SJCRH30 (cell line): ENCODE data around the gene CSF1. TPM values are rescaled to one million over a fixed set of nuclear protein-coding genes. Genes with fewer than 3 reads are reported as not detected.

Source experiments
- DNase-seq, 2 experiments: peaks; one replicate each; pipeline ENCODE4 v3.0.0-alpha.2; 2015 to 2020
- H3K27ac ChIP-seq: fragments of 250-450 bp; sonication (Bioruptor Pico); 2 replicates; pipeline ENCODE4 v1.5.1; 2020; ENCODE audit warnings: mild to moderate bottlenecking, moderate library complexity
- H3K27me3 ChIP-seq: fragments of 250-450 bp; sonication (Bioruptor Pico); 2 replicates; pipeline ENCODE4 v1.5.1; 2020; ENCODE audit warnings: mild to moderate bottlenecking, moderate library complexity
- H3K36me3 ChIP-seq: fragments of 250-450 bp; sonication (Bioruptor Pico); 2 replicates; pipeline ENCODE4 v1.5.1; 2020; ENCODE audit warnings: mild to moderate bottlenecking, moderate library complexity
- H3K4me1 ChIP-seq: fragments of 250-450 bp; sonication (Bioruptor Pico); 2 replicates; pipeline ENCODE4 v1.5.1; 2020; ENCODE audit warnings: mild to moderate bottlenecking, moderate library complexity
- H3K4me3 ChIP-seq: fragments of 250-450 bp; sonication (Bioruptor Pico); 2 replicates; pipeline ENCODE4 v1.5.1; 2020; ENCODE audit warnings: mild to moderate bottlenecking, moderate library complexity
- H3K9me3 ChIP-seq: fragments of 250-450 bp; sonication (Bioruptor Pico); replicated peaks from 2 replicates; pipeline ENCODE4 v1.5.1; 2020; ENCODE audit warnings: mild to moderate bottlenecking, moderate library complexity
- total RNA-seq: library from RNA; depleted of rRNA; stranded (reverse); fragments of >200 nt; shearing (Covaris generic); gene quantifications from 2 replicates; pipeline ENCODE4 v1.2.3, GENCODE V29; 2014

Gene CSF1
- total RNA-seq, 1 experiment from 2014 or later: 0.77 TPM

- no peak overlapping the region for H3K4me3 ChIP-seq
These were observed 7.2 kb upstream of the CSF1 start for GRCh38 chr1:109903376-109903930.

DNA sequence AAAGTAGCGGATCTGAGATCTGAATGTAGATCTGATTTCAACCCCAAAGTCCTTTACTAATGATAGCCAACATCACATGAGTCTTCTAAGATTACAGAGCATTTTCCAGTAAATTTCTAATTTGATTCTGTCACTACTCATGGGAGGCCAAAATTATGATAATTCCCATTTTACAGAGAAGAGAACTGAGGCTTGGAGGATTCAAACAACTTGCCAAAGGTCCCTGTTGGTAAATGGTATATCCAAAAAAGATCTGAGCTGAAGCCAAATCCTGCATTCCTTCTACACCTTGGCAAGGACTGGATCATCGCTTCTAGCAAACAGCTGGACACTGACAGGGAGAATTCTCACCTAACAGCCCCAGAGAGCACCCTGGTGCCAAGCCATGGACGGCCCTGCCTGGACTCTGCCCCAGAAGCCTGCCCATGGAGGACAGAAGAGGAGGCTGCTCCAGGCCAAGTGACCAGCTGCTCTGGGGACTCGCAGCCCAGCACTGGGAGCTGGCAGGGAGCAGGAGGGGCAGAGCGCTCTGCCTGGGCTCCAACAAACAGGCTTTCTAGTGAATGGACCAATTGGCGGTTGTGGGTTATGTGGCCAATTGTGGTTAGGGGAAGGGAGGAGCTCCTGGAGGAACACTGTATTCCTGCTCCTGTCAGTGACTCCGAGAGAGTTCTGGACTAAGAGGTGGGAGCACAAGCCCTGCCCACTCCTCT lies 6.4 kb upstream of the CSF1 start:
- no peak overlapping the region for H3K4me3 ChIP-seq
- no peak overlapping the region for H3K27ac ChIP-seq
- peak in 1 of 2 experiments; percentile 49 for DNase-seq
- H3K27me3 ChIP-seq: no peaks in the 10 kb centered on the region
- no peaks in the 10 kb centered on the region for H3K36me3 ChIP-seq
- no peaks in the 10 kb centered on the region for H3K9me3 ChIP-seq
- 0 out of 2 replicates have a peak, but pooled peaks cover 7% of the 10 kb centered on the region for H3K4me1 ChIP-seq

More at GRCh38 chr1:109903376-109903930, 7.2 kb upstream of the CSF1 start:
- Histone ChIP-seq H3K4me1 (0 out of 2 replicates have a peak, but pooled peaks cover 5% of the 10 kb centered on the region), H3K27ac (no peak overlapping the region), H3K36me3 (no peaks in the 10 kb centered on the region), H3K9me3 (no peaks in the 10 kb centered on the region), H3K27me3 (no peaks in the 10 kb centered on the region)
- no peak for DNase-seq

DNA sequence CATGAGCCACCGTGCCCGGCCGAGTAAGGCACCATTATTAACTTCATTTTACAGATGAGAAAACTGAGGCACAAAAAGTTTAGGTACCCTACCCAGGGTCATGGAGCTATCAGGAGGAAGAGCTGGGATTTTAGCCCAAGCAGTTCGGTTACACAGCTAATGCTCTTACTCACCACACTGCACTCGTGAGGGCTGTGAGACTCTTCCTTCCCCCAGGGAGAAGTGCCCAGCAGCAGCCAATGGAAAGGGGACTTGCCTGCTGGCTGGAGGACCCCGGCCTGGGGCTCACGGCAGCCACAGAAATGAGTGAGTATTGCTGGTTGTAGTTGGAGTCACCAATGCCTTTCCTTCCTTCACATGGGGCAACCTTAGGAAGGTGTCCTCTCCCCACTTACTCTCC lies 5.2 kb upstream of the CSF1 start:
- H3K4me3 ChIP-seq: no peak overlapping the region
- no peaks in the 10 kb centered on the region for H3K9me3 ChIP-seq
- no peaks in the 10 kb centered on the region for H3K36me3 ChIP-seq
- H3K27me3 ChIP-seq: peaks cover 6% of the 10 kb centered on the region; the same call in 1 of the 2 replicates
- no peak overlapping the region for H3K27ac ChIP-seq
- peaks cover 7% of the 10 kb centered on the region; the same call in 1 of the 2 replicates for H3K4me1 ChIP-seq
- DNase-seq: no peak

DNA sequence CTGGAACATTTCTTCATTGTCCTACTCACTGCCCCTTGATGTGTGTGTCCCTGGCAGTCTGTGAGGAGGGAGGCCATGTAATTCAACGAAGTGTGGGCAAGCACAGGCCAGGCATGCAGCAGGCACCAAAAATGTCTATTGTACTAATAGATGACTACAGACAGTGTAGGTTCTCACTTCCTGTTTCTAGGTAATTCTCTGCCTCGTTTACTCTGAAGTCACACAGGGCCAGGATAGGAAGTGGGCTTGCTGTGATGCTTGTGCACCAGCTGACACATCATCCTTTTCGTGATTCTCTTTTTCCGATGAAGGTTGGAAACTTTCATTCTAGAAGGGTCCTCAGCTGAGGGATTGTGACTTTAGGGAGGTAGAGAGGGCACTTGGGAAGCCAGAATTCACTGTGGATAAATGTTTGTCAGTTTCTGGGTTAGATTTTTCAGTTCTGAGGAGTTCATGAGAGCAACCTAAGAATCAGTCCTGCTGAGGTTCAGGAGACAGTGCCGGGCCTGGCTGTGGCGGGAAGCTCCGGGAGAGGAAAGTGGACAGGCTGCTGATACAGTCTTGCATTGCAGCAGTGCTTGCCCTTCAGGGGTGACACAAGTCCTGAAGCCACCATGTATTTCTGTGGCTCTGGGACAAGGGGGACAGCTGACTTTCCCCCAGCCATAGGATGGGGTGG lies 4.3 kb upstream of the CSF1 start:
- peaks cover 7% of the 10 kb centered on the region; the same call in 1 of the 2 replicates for H3K4me1 ChIP-seq
- no peak overlapping the region for H3K4me3 ChIP-seq
- peaks cover 8% of the 10 kb centered on the region for H3K27me3 ChIP-seq
- no peaks in the 10 kb centered on the region for H3K36me3 ChIP-seq
- no peak overlapping the region for H3K27ac ChIP-seq
- H3K9me3 ChIP-seq: no peaks in the 10 kb centered on the region
- no peak for DNase-seq

GRCh38 chr1:109906839-109907180 lies 3.8 kb upstream of the CSF1 start:
- Histone ChIP-seq H3K4me3 (no peak overlapping the region), H3K4me1 (peaks cover 7% of the 10 kb centered on the region; the same call in 1 of the 2 replicates), H3K27me3 (peaks cover 13% of the 10 kb centered on the region), H3K36me3 (no peaks in the 10 kb centered on the region), H3K9me3 (no peaks in the 10 kb centered on the region), H3K27ac (no peak overlapping the region)
- DNase-seq: no peak

DNA sequence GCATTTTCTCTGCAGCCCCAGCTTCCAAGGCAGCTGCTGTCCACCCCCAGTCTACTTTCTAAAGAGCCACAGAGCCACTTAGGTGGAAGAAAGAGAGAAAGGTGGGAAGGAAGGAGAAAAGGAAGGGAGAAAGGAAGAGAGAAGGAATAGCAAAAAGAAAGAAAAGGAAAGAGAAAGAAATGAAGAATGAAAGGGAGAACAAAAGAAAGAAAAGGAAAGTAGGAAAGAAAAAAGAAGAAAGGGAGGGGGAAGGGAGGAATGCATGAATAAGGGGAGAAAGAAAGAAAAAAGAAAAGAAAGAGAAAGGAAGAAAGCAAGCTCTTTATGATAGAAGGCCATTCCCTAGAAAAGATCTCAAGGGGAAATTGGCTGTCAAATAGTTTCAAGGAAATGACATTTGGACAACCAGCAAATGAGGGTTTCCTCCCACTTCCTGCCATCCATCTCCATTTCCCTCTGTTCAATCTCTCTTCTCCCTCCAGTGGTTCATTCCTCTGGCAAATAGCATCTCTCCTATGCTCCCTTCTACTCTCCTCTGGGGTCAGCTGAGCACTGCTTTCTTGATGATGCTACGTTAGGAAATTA lies 3.4 kb upstream of the CSF1 start:
- Histone ChIP-seq H3K36me3 (no peaks in the 10 kb centered on the region), H3K27me3 (peaks cover 18% of the 10 kb centered on the region), H3K9me3 (no peaks in the 10 kb centered on the region), H3K4me3 (no peak overlapping the region), H3K27ac (no peak overlapping the region), H3K4me1 (peaks cover 7% of the 10 kb centered on the region; the same call in 1 of the 2 replicates)
- no peak for DNase-seq

GRCh38 chr1:109908836-109909235 lies 1.8 kb upstream of the CSF1 start:
- Histone ChIP-seq H3K36me3 (no peaks in the 10 kb centered on the region), H3K27ac (no peak overlapping the region)
- DNase-seq: no peak

GRCh38 chr1:109909561-109909960 lies 1.1 kb upstream of the CSF1 start:
- no peak overlapping the region for H3K27ac ChIP-seq
- H3K4me1 ChIP-seq: peaks cover 7% of the 10 kb centered on the region; the same call in 1 of the 2 replicates
- no peaks in the 10 kb centered on the region for H3K36me3 ChIP-seq
- H3K4me3 ChIP-seq: no peak overlapping the region
- DNase-seq: no peak
- no peaks in the 10 kb centered on the region for H3K9me3 ChIP-seq
- peaks cover 24% of the 10 kb centered on the region for H3K27me3 ChIP-seq

More at GRCh38 chr1:109908836-109909235, 1.8 kb upstream of the CSF1 start:
- Histone ChIP-seq H3K4me1 (peaks cover 7% of the 10 kb centered on the region; the same call in 1 of the 2 replicates), H3K4me3 (no peak overlapping the region), H3K9me3 (no peaks in the 10 kb centered on the region), H3K27me3 (peaks cover 24% of the 10 kb centered on the region)

GRCh38 chr1:109910963-109911798 lies 532 bp downstream of the CSF1 start:
- peak overlapping the region; percentile 59 for H3K4me3 ChIP-seq
- no peaks in the 10 kb centered on the region for H3K36me3 ChIP-seq
- H3K4me1 ChIP-seq: peaks cover 7% of the 10 kb centered on the region; the same call in 1 of the 2 replicates
- H3K27ac ChIP-seq: no peak overlapping the region
- H3K9me3 ChIP-seq: no peaks in the 10 kb centered on the region
- peaks cover 24% of the 10 kb centered on the region for H3K27me3 ChIP-seq
- no peak for DNase-seq

DNA sequence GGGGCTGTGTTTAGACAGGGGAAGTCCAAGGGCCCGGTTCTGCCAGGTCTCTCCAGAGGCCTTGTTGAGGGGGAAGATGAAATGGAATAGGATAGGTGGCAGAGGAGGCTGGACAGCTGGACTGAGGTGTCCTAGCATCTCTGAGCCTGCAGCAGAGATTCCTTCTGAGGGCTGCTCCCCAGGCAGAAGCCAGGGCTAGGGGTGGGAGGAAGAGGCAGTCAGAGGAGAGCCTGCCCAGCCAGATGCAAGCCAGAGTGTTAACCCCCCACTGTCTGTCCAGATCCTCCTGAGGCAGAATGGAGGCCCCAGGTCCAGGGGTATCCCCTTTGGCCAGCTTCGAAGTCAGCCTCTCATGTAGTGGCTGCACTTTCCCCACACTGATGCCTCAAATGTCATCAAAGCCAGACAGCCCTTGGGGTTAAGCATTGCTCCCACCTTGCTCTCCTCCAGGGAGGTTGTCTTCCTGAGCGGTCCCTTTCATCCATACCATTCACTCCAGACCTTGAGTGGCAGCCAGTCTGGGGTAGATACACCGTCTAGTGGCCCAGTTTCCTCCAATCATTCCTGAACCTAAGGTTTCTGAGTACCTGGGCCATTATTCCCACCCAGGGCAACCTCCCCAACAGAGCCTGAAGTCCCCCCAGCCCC lies 1.7 kb downstream of the CSF1 start:
- no peak for DNase-seq
- H3K36me3 ChIP-seq: no peaks in the 10 kb centered on the region
- H3K27ac ChIP-seq: no peak overlapping the region

DNA sequence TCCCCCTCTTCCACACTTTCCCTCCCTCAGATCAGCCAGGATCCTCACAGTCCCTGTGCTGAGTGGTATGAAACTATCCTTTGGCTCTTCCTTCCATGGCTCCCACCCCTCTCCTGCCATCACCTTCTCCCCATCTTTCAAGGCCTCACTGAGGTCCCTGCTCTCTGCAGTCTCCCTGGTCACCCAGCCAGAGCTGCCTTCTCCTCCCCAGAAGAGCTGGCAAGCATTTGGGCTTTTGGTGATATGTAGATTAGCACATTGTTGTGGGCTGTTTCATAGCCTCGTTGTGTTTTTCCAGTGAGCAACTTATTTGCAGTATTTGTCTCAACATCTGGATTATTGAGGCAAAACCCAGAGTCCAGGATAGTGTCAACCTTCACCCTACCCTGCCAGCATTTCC lies 2.2 kb downstream of the CSF1 start:
- DNase-seq: no peak
- no peak overlapping the region for H3K27ac ChIP-seq
- H3K27me3 ChIP-seq: peaks cover 24% of the 10 kb centered on the region
- H3K4me1 ChIP-seq: peaks cover 6% of the 10 kb centered on the region; the same call in 1 of the 2 replicates
- no peaks in the 10 kb centered on the region for H3K9me3 ChIP-seq
- H3K4me3 ChIP-seq: no peak overlapping the region
- no peaks in the 10 kb centered on the region for H3K36me3 ChIP-seq

More for the DNA sequence above, 1.7 kb downstream of the CSF1 start:
- H3K4me1 ChIP-seq: peaks cover 7% of the 10 kb centered on the region; the same call in 1 of the 2 replicates
- no peak overlapping the region for H3K4me3 ChIP-seq
- H3K27me3 ChIP-seq: peaks cover 24% of the 10 kb centered on the region
- no peaks in the 10 kb centered on the region for H3K9me3 ChIP-seq

DNA sequence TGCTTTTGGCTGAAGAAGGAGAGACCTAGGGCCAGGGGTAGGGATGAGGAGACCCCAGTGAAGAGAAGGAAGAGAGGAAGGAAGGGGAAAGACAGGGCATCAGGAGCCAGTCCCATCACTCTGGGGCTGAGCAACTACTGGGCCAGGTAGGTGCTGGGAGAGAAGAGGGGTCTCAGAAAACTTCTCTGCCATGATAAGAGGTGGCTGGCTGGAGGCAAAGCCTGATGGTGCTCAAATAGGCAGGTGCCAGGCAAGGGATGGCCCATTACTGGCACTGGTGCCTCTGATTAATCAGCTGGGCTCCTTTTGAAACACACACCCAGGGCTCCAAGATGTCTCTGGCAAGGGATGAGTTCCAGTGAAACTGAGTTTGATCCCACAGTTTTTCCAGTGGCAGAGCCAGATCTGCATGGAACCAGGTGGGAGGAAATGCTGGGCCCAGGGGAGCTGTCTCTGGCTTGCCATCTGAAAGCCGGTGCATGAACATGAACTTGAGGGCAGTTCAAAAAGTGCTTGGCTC lies 2.8 kb downstream of the CSF1 start:
- Histone ChIP-seq H3K36me3 (no peaks in the 10 kb centered on the region), H3K4me3 (no peak overlapping the region), H3K9me3 (no peaks in the 10 kb centered on the region), H3K4me1 (peaks cover 2% of the 10 kb centered on the region; the same call in 1 of the 2 replicates), H3K27ac (no peak overlapping the region), H3K27me3 (peaks cover 24% of the 10 kb centered on the region)
- DNase-seq: no peak

DNA sequence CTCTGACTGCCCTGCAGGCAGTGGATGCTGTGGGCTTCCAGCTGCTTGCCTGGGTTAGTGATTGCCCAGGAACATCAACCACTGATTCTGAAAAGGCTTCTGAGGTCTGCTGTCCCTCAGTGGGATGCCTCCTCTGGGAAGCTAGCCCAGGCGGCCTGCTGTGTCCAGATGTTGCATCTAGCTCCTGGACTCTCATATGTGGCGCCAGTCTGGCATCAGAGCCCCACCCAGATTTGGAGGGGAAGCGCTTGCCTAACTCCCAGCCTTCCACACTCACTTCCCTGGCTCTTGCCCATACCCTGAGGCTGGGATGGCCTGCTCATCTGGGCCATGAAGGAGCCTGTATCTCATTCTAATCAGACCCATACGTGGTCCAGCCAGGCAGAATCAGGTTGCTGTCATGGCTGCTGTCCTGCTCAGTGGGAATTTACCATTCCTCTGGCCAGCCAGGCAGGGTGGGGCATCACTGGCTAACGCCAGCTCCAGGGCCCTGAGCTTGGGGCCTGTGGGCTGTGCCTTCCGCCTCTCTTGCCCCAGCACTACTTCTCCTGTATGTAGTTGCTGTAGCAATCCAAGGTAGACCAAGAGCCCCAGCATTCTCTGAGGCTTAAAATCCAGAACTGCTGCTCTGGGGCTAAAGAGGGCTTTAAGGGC lies 4.1 kb downstream of the CSF1 start:
- Histone ChIP-seq H3K9me3 (no peaks in the 10 kb centered on the region), H3K4me1 (no peaks in the 10 kb centered on the region; the same call in 1 of the 2 replicates), H3K36me3 (no peaks in the 10 kb centered on the region), H3K27me3 (peaks cover 24% of the 10 kb centered on the region), H3K27ac (no peak overlapping the region), H3K4me3 (no peak overlapping the region)
- no peak for DNase-seq
